HG02884 (cell line): ENCODE results near the gene ELAVL4.

Source experiments
- ATAC-seq: cut with Tn5 transposase; IDR thresholded peaks from one replicate; pipeline ENCODE4 v1.9.1; 2021; ENCODE audit warnings: mild to moderate bottlenecking, moderate library complexity; ENCODE audit not compliant: unreplicated experiment

The ELAVL4 gene

DNA sequence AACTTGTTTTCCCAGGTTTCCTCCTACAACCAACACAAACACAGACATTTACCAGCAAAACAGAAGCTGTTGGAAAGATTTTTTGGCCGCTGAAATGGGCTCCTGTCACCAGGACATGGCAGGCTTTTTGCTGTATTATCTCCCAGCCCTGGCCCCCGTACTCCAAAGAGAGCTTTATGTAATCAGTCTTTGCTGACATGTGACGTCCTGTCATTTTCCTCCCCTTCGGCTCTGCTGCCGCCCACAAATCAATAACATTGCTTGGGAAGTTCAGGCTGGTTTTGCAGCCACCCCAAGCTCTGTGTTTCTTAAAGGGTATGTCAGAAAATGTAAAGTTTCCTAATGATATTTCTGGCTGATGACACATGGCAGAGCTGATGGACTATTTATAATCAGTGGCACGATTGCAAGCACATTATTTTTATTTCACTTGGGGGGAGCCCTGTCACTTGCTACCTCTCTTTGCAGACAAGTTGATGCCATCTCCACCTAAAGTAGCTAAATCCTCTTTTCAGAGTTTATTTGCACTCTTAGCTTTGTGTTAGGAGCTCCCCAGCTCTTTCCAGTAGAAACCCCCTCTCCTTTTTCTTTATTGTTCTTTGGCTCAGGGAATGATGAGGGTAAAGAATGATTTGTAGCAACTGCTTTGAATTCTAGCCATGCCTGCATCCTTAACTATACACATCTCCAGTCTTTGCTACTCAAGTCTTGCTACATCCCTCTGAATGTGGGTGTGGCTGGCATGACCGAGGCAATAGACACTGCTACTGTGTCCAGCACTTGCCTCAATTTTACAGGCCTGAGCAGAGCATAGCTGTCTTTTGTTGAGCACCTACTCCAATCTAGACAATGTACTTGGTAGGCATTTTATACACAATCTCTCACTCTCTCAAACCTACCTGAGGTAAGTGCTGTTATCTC lies 67.3 kb downstream of the ELAVL4 start:
- no peak for ATAC-seq

DNA sequence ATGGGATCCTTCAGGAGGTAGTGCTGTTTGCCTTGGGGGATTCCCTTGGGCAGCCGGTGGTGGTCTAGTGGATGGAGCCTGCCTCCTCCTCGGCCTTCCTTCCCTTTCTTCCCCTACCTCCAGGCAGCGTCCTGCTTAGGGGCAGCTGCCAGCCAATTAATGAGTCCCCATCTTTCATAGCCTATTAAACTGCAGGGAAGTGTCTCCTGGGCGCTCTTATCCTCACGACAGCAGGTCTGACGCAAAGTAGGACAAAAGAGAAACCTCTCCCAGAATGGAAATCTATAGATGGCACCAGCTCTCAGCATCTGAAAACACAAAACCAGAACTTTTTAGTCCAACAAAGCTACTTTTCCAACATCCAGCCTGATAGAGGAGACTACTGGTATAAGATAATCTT lies 69.3 kb downstream of the ELAVL4 start:
- no peak for ATAC-seq

DNA sequence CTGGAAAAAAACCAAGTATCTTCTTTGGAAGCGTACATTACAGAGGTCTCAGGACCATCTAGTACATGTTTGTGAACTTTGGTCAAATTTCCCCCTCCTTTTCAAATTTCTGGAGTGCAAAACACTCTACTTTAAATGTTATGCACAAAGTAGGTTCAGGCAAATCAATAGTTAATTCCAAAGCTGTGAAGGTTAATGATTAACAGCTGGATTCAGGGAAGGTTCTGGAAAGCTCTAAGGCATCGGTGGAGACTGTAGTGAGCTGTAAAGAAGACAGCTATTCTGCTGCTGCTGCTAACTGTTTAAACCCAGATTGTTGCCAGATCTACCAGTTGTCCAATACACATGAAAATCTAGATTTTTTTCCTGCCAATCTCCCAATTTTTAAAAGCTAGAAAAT lies 70.9 kb downstream of the ELAVL4 start:
- ATAC-seq, result no peak

DNA sequence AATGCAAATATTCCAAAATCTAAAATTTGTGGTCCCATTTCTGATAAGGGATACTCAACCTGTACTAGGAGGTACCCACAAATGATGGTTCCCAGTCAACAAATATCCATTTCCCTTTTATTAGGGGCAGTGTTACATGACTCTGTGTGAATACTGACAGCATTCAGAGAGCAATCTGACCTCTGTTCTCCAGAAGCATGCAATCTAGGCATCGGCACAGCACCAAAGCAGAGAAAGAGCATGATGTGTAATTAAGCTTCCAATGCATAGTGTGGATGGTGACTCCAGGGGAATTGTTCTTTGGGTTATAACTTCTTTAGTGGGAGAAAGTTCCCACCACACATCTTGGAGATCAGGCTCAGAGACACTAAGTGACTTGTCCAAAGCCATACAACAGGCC lies 71.6 kb downstream of the ELAVL4 start:
- ATAC-seq, result no peak

DNA sequence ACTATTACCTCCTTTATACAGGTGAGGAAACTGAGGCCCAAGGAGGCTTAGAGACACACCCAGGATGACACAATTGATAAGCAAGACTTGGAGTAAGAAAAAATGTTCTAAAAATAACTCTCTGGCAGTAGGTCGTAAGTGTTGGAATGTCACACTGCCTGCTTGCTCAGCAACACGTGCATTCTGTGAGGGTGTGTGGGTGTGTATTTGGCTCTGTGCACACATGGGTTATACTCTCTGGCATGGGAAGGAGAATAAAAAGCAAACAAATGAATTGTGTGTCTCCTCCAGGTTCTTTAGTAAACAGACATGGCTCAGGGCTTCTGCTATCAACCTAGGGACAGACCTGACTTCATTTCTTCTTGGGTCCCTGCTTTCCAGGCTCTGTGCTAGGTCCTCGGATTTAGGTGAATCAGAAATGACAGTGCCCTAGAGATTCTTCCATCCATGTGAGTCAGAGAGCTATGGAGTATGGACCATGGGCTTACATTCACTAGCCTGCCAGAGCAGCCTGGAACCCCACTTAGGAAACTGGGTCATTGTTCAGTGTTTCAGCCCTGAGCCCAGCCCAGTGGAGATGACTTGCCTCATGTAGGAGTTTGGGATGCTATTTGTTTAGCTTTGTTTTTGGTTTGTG lies 72.4 kb downstream of the ELAVL4 start:
- ATAC-seq, result no peak

DNA sequence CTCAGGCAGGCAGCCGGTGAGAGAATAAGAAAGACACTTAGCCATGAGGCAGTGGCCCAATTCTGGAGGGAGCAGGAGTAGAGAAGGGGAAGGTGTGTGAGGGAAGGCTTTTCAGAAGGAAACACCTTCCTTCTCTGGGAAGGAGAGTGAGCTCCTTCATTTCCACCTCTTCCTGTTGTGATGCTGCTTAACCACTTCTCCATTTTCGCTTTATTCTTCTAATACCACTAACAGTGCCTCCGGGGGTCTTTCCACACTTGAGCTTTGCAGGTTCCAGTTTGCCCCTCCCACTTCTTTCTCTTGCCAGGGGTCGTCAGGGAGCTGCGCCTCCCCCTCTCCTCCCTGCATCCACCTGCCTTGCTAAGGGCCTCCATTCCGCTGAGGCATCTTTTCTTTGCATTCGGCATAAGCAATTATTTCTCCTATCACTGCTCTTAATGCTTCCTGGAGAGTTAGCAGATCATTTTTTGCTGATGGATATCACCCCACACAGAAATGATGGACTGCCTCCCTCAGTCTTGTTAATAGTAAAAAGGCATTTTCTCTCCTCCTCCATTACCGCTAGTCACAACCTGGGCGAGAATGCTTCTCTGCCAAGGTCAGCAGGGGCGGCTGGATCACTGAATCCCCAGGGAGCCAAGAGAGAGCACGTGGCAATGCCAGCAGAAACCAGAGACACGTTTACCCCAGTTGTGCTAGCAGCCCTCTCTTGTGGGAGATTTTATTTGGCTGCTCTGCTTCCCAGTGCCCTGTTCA lies 74.8 kb downstream of the ELAVL4 start:
- no peak for ATAC-seq

DNA sequence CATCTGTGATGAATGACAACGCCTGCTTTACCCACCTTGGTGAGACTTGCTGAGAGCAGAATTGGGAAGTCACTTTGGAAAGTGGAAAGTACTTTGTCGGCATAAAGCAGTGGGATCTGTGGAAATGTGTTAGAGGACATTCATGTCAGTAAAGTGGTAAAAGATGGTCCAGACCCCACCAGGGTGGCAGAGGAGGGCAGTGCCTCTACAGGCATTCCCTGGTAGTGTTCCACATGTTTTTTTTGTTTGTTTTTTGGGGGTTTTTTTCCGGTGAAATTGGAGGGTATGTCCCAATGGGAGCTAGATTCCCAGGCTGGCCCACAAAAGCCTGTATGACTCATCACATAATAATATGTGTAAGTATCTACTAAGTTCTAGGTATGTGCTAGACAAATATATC lies 80.6 kb downstream of the ELAVL4 start:
- no peak for ATAC-seq

DNA sequence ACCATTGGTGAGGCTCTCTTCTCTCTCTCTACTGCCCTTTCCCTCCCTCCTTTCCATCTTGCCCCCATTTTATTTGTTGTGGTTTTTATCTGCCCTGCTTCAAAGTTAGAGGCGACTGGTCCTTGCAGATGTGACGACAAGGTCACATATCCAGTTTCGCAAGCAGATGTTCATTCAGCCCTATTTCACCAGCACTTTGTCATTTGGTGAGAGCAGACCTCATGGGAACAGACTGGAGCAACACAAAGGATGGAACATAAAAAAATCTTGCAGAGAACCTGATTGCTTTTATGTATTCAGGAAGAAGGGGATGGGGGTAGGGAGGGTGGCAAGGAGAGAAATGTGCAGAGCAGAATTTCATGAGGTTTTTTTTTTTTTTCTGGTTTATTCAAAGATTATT lies 84.3 kb downstream of the ELAVL4 start:
- ATAC-seq, result no peak

DNA sequence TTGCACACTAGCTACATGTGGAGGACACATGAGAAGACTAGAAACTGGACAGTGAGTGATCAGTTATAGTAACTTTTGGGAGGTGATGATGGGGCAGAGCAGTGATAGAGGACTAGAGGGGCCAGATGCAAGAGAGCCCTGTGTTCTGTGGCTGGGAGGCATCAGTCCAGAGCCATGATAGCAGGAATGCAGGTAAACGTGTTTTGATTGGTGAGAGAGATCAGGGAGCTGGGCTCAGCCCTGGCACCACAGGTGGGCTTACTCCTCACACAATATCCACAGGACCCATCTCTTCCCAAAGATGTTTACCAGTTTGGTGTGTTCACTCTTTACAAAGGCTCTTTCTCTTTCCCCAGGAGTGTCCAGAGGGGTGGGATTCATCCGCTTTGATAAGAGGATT lies 86.5 kb downstream of the ELAVL4 start:
- no peak for ATAC-seq

DNA sequence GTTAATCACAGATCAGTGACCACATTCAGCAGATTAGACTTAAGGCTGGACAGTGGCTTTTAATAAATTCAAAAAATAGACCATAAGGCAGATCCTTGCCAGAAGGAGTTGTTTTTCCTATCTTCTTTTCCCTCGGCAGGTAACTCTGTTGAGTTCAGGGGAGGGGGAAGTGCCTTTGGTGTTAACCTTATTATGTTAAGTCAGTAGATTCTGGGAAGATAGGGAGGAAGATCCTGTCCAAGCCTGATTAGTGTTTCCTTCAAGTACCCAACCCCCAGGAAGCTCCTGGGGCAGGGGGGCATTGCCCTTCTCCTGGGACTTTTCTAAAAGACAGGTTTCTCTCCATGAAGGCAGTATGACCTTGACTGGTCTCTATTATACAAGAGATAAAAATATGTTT lies 87.4 kb downstream of the ELAVL4 start:
- ATAC-seq, result no peak

DNA sequence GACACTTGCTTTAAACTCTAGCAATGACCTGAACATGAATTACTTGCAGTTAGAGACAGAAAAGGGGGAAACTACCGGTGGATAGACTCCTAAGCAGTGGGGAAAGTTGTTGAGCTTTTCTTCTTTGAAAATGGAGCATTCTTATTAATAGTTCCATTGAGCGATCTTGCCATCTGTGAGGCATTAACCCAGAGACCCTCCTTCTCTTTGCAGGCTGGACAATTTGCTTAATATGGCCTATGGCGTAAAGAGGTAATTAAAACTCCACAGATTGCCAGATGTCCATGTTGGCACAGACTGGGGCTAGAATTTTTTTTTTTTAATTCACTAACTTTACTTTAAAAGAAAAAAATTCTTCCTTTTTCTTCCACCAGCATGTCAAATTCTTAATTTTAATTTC lies 88.5 kb downstream of the ELAVL4 start:
- no peak for ATAC-seq

DNA sequence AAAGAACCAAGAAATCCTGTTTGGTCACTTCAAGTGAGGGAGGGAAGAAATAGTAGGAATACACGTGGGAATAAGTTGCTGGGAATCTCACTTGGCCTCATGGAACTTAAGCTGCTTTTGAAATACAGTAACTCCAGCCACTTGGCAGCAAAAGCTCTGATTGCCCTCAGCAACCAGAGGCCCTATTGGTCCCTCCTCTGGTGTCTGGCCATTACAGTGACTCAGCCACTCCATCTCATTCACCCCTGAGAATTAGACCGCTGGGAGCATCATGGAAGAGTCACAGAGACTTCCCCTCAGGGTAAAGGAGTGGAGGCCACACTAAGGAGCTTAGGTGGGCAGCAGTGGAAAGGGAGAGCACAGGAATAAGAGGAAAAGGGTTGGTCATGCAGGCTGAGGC lies 99.6 kb downstream of the ELAVL4 start:
- ATAC-seq, result no peak

DNA sequence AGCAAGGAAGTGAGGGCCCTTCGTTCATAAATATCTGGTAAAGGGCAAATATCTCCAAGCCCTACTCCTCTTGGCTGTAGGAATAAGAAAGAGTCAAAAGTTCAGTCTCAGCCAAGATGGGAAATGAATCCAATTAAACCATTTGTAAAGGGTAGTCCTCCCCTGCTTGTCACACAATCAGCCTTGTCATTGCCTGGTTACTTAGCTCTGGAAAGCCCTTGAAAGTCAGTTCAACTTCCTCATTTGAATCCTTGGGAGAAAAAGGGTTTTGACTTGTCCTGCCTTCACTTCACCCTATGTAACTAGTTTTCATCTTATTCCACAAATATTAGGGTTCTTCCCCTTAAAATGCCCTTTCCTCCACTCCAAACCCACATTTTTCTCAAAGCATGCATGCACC lies 100.0 kb downstream of the ELAVL4 start:
- ATAC-seq, result no peak

DNA sequence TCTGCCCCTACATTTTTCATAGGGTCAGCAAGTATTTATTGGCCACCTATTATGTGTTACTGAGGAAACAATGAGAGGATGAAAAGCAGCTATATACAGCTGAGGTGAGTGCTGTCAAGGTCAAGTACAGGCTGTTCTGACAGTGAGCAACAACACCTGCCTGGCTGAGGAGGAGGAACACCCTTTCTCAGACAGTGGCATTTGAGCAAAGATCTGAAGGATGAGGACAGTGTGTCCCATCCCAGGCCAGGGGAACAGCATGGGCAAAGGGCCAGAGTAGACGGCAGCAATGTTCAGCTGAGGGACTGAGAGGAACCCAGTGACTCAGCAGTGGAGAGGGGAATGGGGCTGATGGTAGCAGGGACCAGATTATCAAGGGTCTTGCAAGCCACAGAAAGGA lies 101.0 kb downstream of the ELAVL4 start:
- no peak for ATAC-seq

DNA sequence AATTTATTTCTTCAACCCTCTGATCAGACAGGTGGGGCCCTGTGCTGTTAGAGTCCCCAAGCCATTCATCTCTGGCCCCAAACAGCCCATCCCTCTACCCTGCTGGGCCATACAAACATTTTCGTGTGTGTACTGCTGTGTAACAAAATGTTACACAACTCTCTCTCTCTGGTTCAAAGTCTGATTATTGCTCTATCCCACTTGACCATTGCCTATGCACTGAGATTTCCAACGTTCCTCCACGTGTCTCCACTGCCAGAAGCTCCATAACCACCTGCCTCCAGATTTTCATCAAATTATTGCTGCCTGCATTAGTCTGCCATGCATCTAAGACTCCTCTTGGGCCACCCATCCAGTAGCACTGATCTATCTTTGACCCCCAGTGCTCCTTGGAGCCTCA lies 104.8 kb downstream of the ELAVL4 start:
- no peak for ATAC-seq

DNA sequence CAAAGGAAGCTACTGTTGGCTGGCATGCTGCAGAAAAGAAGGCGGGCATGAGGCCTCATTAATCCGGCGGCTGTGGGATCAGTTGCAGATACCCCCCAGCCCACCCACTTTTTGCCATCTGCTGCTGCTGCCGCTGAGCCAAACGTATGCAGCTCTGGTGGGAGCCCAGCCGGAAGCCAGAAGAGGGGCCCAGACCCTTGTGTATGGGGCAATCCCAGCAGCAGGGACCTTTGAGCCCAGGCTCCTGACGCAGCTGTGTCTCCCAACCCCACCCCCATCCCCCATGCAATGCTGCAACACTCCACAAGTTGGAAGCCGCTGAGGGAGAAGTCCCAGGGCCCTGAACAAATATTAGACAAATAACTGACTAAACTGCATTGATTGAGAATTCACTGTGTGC lies 106.0 kb downstream of the ELAVL4 start:
- no peak for ATAC-seq

DNA sequence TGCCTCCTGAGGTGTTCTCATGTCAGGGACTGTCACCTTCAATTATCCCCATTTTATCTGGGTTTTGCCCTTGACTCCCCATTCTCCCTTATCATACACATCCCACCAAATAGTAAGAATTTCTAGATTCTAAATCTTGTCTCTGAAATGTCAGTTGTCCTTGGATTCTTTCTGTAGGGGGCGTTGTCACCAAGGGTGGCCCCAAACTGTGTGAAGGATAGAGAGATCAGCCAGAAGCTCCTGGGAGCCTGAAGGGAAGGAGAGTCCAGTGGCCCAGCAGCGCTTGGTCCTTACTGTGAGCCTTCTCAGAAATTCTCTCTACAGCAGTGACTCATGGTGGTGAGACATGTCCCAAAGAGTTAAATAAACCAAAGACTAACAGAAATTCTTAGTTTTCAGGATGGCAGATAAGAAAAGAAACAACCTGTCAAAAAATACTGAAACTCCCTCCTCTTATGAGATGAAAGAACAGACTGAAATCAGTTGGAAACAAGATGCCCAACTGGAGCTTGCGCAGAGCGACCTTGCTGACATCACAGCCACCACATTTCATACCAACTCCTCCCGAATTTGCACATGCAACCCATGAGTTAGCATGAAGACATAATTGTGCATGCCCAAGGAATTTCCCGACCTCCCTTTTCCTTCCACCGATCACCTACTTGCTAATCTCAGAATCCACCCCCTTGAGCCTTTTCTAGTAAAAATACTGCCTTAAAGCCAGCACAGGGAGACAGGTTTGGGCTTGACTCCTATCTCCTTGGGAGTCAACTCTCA lies 109.8 kb downstream of the ELAVL4 start:
- ATAC-seq, result no peak

DNA sequence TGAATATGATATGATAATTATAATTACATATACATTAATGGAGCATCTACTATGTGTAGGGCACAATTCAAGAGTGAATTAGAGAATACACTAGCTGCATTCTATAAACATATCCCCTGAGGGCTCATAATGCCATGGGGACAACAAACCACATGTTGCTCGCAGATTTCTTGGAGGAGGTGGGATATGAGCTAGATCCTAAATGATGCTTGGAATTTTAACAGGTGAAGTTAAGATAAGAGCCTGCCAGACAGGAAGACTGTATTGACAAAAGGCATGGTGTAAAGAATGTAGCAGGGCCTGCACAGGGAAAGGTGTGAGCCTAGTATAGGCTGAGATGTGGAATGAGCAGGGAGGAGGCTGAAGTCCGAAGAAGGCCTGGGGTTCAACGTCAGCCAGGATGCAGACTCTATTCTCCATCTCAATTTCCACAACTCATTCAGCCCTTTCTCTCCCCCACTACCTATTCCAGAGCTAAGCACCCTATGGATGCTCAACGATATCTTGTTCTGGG lies 120.2 kb downstream of the ELAVL4 start:
- no peak for ATAC-seq

DNA sequence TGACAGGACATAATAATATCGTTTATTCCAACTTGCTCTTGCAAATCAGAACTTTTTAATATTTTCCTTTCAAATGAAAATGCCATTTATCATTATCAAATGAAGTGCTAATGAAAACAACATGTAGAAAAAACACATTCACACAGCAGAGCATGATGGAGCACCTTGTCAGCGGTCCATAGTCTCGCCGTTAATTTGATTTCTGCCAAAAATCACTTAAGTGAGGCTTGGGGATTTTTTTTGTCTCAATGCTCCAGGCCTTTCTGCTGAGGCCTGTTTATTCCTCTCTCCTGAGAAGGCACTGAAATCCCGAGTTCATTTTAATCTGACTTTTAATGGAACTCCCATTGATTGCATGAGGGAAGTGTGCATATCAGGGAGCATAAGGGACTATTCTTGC lies 122.5 kb downstream of the ELAVL4 start:
- no peak for ATAC-seq

DNA sequence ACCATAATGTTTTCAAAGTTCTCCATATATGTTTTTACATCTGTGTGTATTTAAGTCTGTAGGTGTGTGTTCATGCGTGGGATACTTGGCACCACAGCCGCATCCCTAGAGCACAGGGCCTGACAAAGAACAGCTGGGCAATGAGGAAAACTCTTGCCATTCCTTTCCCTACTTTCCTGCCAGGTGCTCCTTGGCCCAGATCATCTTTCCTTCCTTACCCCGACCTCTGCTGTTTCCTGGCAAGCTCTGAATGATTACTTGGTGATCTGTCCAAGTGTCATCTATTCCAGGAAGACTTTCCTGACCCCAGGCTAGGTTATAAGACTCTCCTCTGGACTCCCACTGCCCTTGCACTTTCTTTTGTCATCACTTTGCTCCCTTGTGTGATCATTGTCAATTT lies 123.6 kb downstream of the ELAVL4 start:
- ATAC-seq, result no peak

DNA sequence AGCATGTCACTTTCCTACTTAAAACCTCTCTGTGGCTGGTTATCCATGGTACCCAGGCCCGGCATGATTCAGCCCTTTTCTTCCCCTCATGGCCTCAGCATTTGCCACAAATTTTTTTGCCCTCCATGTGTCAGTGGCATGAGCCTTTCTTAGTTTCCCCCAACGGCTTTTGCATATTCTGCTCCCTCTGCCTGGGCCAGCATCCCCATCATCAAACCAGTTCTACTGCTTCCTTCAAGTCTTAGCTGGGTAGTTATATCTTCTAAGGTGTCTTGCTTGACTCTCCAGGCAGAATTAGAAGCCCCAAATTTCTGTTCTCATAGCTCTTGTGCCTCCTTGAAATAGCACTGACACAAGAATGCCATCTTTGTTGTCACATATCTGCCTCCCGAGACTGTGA lies 127.9 kb downstream of the ELAVL4 start:
- no peak for ATAC-seq
